H7 (cell line): ENCODE data around the gene CC2D2B. TPM values are rescaled to one million over a fixed set of nuclear protein-coding genes. Genes with fewer than 3 reads are reported as not detected.
A peak's percentile ranks its signal among the peaks of the same experiment; 100 is the strongest.
"Not testable (repeated sequence)": the region's sequence is repeated elsewhere in the genome, so short reads cannot be mapped to it uniquely, and the experiment has no call there.

Source experiments
- DNase-seq: peaks from one replicate; pipeline ENCODE4 v3.0.0; 2012
- H3K27me3 ChIP-seq: 2 replicates; pipeline ENCODE4 v1.6.0; 2011; ENCODE audit warnings: mild to moderate bottlenecking, low read length; ENCODE audit not compliant: control insufficient read depth, insufficient read depth
- H3K36me3 ChIP-seq: replicated peaks from 2 replicates; pipeline ENCODE4 v1.5.1; 2011; ENCODE audit warnings: low read length; ENCODE audit not compliant: control insufficient read depth, insufficient read depth
- H3K4me3 ChIP-seq: 2 replicates; pipeline ENCODE4 v1.5.1; 2011; ENCODE audit warnings: low read depth, mild to moderate bottlenecking, control low read depth, low read length, moderate library complexity; ENCODE audit not compliant: insufficient read depth
- total RNA-seq: library from RNA; depleted of rRNA; stranded (reverse); fragments of >200 nt; shearing (Covaris generic); gene quantifications from 2 replicates; pipeline ENCODE4 v1.2.3, GENCODE V29; 2014

Gene CC2D2B
- total RNA-seq, 1 experiment from 2014 or later: 0.35 TPM

DNA sequence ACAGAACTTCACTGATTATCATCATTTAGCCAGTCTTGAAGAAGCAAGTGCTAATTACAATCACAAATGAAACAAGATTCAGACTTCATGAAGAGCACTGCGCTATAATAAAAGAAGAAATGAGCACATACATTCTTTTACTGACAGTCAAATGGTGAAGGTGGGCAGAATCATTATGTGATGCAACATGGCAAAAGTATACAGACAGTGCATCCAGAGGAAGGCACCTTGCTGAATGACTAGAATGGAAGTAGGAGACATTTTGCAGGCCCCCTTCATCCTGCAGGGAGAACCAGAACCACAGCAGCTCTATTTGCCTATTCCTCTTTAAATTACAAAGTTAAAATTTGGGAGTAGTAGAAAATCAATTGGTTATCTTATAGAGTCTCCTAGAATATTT is 31.0 kb upstream of the CC2D2B start:
- Histone ChIP-seq H3K4me3 (no peak overlapping the region), H3K36me3 (no peaks in the 10 kb centered on the region; the same call in none of the 2 replicates), H3K27me3 (no peaks in the 10 kb centered on the region)
- no peak for DNase-seq

DNA sequence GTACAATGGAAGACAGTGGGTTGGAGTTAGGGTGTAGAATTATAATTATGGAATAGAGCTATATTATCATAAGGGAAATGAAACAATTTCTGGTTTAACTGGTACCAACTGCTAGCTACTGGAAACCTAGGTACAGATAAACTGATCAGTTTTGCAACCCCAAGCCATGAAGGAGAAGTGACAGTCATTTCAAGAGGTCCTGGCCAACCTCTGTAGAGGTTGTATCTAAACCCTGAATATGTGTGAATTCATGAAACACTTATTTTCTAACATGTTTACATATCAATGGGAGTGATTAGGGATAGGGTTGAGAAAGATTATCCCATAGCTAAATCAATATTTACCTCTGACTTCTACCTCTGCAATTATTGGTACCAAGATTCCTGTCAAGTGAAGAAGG is 29.9 kb upstream of the CC2D2B start:
- Histone ChIP-seq H3K36me3 (no peaks in the 10 kb centered on the region; the same call in none of the 2 replicates), H3K27me3 (no peaks in the 10 kb centered on the region), H3K4me3 (no peak overlapping the region)
- no peak for DNase-seq

DNA sequence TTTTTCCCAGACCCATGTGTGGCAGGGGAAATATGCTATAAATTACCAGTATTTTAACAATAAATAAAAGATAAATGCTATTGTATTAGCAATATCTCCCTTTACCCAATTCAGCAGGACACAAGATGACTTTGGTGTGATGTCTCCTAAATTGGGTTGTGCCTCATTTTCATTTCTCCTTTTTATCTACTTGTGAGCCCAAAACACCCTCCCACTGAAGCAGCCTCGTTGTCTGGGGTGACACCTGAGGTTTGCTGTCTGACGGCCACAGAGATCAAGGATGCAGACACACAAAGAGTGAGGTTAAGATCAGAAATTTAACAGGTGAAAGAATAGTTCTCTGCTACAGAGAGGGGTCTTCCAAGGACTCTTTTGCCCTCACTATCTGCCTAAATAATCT is 27.1 kb upstream of the CC2D2B start:
- Histone ChIP-seq H3K36me3 (no peaks in the 10 kb centered on the region; the same call in 1 of the 2 replicates), H3K27me3 (no peaks in the 10 kb centered on the region), H3K4me3 (no peak overlapping the region)
- no peak for DNase-seq

DNA sequence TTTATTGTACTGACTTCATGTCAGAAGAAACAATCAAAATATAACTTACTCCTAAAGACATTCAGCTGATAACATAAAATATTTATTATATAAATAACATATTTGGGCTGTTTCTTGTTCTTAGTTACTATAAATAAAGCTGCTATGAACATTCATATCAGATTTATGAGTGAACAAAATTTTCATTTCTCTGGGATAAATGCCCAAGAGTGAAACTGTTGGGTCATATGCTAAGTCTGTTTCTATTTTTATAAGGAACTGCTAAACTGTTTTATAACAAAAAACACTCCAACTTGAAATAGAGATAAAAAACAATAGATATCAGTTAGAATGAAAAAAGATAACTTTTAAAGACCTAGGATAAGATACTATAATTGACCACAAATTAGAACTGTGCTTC is 26.5 kb upstream of the CC2D2B start:
- no peak for DNase-seq
- Histone ChIP-seq H3K36me3 (no peaks in the 10 kb centered on the region), H3K4me3 (no peak overlapping the region), H3K27me3 (no peaks in the 10 kb centered on the region)

DNA sequence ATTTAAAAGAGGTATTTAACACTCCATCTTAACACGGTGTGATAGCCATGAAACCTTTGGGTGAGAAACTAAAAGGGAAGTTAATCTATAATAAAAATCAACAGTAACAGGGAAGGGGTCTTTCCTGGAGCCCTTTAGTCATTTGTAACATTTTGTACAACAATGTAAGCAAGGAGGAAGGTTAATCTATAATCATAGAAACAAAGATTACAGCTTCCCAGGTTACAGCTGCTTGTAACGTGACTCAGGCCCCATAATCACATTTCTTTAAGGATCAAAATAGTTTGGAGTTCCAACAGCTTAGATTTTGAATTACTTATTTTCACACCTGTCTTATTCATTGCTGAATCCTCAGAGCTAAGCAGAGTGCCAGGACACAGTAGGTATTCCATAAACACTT is 17.9 kb upstream of the CC2D2B start:
- no peak overlapping the region for H3K4me3 ChIP-seq
- no peaks in the 10 kb centered on the region for H3K36me3 ChIP-seq
- no peak for DNase-seq
- H3K27me3 ChIP-seq: no peaks in the 10 kb centered on the region

DNA sequence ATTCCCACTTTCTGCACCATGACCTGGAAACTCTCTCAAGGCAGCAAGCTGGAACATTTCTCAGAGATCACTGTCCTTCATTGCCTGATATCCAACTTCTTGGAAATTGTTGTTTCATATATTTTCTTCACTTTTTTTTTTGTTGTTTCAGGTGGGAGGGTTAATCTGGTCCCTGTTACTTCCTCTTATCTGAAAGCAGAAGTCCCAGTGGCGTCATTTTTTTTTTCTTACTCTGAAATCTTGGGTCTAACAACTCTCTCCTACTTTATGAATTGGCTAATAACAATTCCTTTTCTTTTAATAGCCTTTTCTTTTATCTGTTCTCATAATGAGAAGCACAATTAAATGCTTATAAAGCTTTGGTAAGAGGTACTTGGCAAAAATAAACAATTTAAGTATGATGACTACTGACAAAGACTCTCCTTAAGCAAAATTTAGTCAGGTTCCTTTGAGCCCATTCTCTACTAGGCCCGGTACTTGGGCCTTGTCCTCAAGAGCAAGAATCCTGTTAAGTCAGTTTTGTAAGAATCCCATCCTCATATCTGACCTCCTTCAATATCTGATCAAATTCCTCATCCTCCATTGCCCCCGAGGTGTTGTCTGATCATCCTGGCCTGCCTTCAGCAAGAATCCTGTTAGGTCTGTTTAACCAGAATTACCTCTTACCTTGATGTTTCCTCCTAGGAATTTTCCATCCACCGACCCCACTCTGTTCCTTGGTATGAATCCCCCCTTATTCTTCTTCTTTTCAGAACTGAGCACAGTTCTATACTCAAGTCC is 11.5 kb upstream of the CC2D2B start:
- no peaks in the 10 kb centered on the region for H3K27me3 ChIP-seq
- no peak overlapping the region for H3K4me3 ChIP-seq
- H3K36me3 ChIP-seq: peaks cover 2% of the 10 kb centered on the region
- no peak for DNase-seq

DNA sequence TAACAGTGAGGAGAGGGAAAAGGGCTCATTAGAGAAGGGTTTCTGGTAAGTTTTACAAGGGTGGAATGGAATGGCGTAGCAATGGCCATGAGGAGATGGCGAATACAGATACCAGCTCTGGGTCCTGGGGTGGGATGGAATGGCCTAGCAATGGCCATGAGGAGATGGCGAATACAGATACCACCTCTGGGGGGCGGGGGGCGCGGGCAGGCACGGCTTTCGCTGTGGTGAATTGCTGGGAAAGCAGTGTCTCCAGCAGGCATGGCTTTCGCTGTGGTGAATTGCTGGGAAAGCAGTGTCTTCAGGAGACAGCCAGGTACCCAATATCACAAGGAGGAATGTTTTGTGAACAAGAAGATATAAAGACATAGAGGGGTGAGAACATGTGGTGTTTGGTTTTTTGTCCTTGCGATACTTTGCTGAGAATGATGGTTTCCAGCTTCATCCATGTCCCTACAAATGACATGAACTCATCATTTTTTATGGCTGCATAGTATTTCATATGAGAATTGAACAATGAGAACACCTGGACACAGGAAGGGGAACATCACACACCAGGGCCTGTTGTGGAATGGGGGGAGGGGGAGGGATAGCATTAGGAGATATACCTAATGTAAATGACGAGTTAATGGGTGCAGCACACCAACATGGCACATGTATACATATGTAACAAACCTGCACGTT is 1.7 kb upstream of the CC2D2B start:
- not testable (repeated sequence) for H3K36me3 ChIP-seq, DNase-seq, H3K27me3 ChIP-seq, H3K4me3 ChIP-seq

DNA sequence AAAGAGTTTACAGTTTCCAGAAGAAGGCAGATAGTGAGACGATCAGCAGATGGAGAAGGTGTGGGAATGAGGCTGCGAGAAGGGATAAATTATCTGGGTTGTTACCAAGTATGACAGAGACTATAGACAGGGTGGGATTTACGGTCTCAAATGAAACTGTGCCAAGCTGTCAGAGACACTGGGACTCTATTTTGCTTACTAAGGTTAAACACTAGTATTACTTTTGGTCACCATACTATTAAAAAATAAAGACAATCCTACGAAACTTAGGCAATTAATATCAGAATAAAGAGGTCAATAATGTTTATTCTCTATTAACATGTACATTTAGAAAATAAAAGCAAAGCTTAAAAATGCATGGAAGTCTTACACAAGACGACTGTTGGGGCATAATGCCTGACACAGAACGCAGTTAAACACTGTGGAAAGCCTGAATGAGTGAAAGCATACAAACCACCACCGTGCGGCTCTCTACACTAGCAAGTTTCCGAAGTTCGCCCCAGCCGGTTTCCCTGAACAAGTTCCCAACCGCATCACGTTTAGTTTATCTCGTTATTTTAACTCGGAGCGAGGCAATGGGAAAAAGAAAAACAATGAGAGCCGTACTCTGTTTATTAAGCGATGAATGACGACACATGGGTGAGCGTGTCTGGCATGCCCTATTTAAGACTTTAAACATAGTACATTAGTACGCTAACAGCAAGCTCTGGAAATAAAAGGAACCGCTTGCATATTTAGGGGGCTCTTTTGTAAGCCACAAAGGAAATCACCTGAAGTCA is 909 bp upstream of the CC2D2B start:
- H3K36me3 ChIP-seq: peaks cover 2% of the 10 kb centered on the region
- no peaks in the 10 kb centered on the region for H3K27me3 ChIP-seq
- H3K4me3 ChIP-seq: peak overlapping the region; percentile 75
- DNase-seq: peak; percentile 56

DNA sequence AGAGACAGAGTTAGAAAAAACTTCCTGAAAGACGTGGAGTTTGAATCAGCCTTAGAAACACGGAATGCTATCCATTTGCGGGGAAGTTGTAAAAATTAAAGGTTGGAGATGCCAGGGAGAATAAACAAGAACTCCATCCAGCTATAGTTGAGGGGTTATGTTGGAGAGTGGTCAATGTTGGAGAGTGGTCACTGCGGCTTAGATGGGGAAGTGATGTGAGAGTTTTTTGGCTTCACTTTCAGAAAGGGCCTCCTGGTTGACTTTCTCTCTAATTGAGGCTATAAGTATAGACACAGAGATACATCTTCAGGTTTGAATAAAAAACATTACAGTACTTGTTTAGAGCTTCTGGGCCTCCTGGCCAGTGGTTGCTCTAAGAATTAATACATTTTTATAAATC is 675 bp downstream of the CC2D2B start:
- Histone ChIP-seq H3K4me3 (no peak overlapping the region), H3K27me3 (no peaks in the 10 kb centered on the region), H3K36me3 (no peaks in the 10 kb centered on the region; the same call in 1 of the 2 replicates)
- DNase-seq: no peak

DNA sequence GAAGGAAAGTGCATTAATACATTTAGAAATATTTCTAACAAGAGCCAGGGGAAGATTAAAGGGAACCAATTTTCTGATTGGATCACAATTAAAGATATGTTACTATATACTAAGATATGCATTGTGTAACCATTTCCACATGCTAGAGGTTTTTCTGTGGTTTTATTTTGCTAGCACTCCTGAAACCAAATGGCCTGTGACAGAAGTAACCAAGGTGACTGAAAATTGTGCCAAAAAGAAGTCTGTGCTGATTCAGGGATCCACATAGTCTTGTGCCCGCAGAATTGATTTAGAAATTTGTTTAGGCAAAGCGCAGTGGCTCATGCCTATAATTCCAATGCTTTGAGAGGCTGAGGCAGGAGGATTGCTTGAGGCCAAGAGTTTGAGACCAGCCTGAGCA is 1.8 kb downstream of the CC2D2B start:
- no peak for DNase-seq
- Histone ChIP-seq H3K36me3 (no peaks in the 10 kb centered on the region; the same call in 1 of the 2 replicates), H3K4me3 (no peak overlapping the region), H3K27me3 (no peaks in the 10 kb centered on the region)

DNA sequence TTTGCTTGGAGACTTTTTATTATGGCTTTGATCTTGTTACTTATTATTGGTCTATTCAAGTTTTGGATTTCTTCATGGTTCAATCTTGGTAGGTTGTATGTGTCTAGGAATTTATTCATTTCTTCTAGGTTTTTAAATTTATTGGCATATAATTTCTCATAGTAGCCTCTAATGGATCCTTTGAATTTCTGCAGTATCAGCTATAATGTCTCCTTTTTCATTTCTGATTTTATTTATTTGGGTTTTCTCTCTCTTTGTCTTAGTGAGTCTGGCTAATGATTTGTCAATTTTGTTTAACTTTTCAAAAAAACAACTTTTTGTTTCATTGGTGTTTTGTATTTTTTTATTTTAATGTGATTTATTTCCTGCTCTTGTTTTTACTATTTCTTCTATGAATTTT is 8.3 kb downstream of the CC2D2B start:
- H3K36me3 ChIP-seq, H3K4me3 ChIP-seq, DNase-seq, H3K27me3 ChIP-seq: not testable (repeated sequence)

DNA sequence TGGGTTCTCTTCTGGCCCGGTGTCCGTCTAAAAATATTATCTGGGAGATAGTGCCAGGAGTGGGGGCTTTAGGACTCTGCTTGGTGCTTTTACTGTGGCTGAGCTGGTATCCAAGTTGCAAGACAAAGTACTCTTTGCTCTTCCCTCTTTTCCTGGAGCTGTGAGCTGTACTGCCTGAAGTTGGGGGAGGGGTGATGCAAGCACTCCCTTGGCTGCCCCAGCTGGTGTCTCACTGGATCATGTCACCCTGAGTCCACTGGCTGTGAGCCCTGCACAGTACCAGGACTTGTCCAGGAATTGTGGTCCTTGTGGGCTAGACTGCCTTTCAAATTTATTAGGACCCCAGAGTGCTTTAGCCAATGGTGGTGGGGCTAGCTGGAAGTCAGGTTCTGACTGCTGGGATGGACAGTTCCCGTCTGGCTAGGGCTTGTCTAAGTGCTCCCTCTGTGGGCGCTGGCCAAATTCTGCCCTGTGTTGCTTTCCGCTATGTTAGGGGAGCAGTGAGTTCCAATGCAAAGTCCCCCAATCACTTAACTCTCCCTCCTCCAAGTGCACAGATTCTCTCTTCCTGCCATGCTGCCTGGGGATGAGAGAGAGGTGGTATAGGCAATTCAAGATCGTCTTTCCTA is 13.1 kb downstream of the CC2D2B start:
- Histone ChIP-seq H3K27me3 (no peaks in the 10 kb centered on the region), H3K36me3 (no peaks in the 10 kb centered on the region), H3K4me3 (no peak overlapping the region)
- DNase-seq: no peak

DNA sequence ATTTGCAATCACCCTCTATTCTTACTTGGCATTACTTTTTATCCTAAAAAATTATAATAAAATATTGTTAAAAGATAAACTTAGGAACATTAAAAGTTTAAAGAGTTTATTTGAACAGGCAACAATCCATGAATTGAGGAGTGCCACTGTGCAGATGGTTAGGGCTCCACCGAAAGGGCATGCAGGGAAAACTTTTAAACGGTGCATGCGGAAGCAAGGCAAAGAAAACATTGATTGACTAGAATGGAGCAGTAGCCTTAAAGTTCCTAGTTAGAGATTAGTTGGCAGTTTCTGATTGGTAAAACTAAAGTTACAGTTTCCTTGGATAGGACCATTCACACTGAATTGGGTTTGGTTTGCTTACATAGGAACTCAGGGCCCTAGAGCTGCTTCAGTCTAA is 17.3 kb downstream of the CC2D2B start:
- Histone ChIP-seq H3K36me3 (no peaks in the 10 kb centered on the region), H3K27me3 (no peaks in the 10 kb centered on the region), H3K4me3 (no peak overlapping the region)
- DNase-seq: no peak

DNA sequence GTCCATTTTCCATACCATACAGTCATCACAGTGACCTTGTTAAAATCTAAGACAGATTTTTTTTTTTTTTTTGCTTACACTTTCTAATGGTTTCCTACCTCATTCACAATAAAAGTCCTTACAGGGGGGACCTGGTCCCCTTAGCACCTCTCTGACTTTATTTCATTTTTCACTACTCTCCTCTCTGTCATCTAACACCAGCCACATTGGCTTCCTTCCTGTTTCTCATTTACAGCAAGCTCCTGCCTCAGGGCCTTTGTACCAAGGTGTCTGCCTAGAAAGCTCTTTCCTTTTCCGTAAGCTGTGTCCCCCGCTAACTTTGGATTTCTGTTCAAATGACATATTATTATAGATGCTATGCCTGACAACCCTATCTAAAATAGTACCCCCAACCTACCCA is 27.7 kb downstream of the CC2D2B start:
- DNase-seq: no peak
- Histone ChIP-seq H3K36me3 (no peaks in the 10 kb centered on the region), H3K27me3 (no peaks in the 10 kb centered on the region), H3K4me3 (no peak overlapping the region)
